GM08714 (cell line): ENCODE data around the gene TMEM138.

ENCODE experiments used
- H3K4me3 ChIP-seq: fragments of 200-500 bp; sonication (Bioruptor generic); 2 replicates; pipeline ENCODE4 v1.5.1; 2014; ENCODE audit warnings: mild to moderate bottlenecking, low read length, inconsistent platforms
- ZNF274 ChIP-seq: IDR thresholded peaks from 2 replicates; pipeline ENCODE4 v1.6.1; 2012; ENCODE audit warnings: mild to moderate bottlenecking, low read depth, low read length

The TMEM138 gene

GRCh38 chr11:61336171-61336935 is 25.8 kb upstream of the TMEM138 start:
- H3K4me3 ChIP-seq: no peak overlapping the region
- no peak for TF ChIP-seq ZNF274

- no peak for TF ChIP-seq ZNF274
- H3K4me3 ChIP-seq: no peak overlapping the region
Observed at GRCh38 chr11:61337706-61338470, 24.3 kb upstream of the TMEM138 start.

GRCh38 chr11:61338783-61339489 is 23.2 kb upstream of the TMEM138 start:
- no peak for TF ChIP-seq ZNF274
- H3K4me3 ChIP-seq: no peak overlapping the region

- H3K4me3 ChIP-seq: no peak overlapping the region
- no peak for TF ChIP-seq ZNF274
Observed at GRCh38 chr11:61339490-61339878, 22.7 kb upstream of the TMEM138 start.

GRCh38 chr11:61340979-61341378 is 21.2 kb upstream of the TMEM138 start:
- no peak for TF ChIP-seq ZNF274
- H3K4me3 ChIP-seq: no peak overlapping the region

GRCh38 chr11:61341706-61342105 is 20.5 kb upstream of the TMEM138 start:
- no peak for TF ChIP-seq ZNF274
- H3K4me3 ChIP-seq: no peak overlapping the region

- TF ChIP-seq ZNF274: no peak
- H3K4me3 ChIP-seq: no peak overlapping the region
Observed at GRCh38 chr11:61342207-61342803, 19.9 kb upstream of the TMEM138 start.

GRCh38 chr11:61343792-61344745 is 18.1 kb upstream of the TMEM138 start:
- no peak for TF ChIP-seq ZNF274
- no peak overlapping the region for H3K4me3 ChIP-seq

- no peak overlapping the region for H3K4me3 ChIP-seq
- TF ChIP-seq ZNF274: no peak
Observed at GRCh38 chr11:61345170-61345610, 17.0 kb upstream of the TMEM138 start.

GRCh38 chr11:61345954-61346843 is 16.0 kb upstream of the TMEM138 start:
- no peak for TF ChIP-seq ZNF274
- H3K4me3 ChIP-seq: no peak overlapping the region

- no peak overlapping the region for H3K4me3 ChIP-seq
- TF ChIP-seq ZNF274: no peak
Observed at GRCh38 chr11:61347916-61348461, 14.2 kb upstream of the TMEM138 start.

GRCh38 chr11:61349189-61349751 is 12.9 kb upstream of the TMEM138 start:
- no peak for TF ChIP-seq ZNF274
- H3K4me3 ChIP-seq: no peak overlapping the region
